Natural killer cell (primary cell): ENCODE results near the gene INPP4B. TPM values are rescaled to one million over a fixed set of nuclear protein-coding genes. Genes with fewer than 3 reads are reported as not detected.
"Not testable (repeated sequence)": the region's sequence is repeated elsewhere in the genome, so short reads cannot be mapped to it uniquely, and the experiment has no call there.

Experiments used
- ATAC-seq, 3 donors: fragments of 150-1000 bp in 2 of 3; fragments of 200-7000 bp in 1 of 3; cut with Tn5 transposase; 1 replicate in 1 of 3; 2 replicates in 2 of 3; pipeline ENCODE4 v1.10.0; 2021; ENCODE audit warnings: mild to moderate bottlenecking in 2 of 3, moderate library complexity in 2 of 3
- DNase-seq, 2 donors: peaks; one replicate each; pipeline versions ENCODE4 v3.0.0 to v3.0.0-alpha.2; 2013 to 2021; ENCODE audit warnings: mixed read lengths in 1 of 2
- H3K27ac ChIP-seq: one replicate; pipeline ENCODE4 v1.5.1; 2013; ENCODE audit warnings: mild to moderate bottlenecking, low read length
- H3K27me3 ChIP-seq: one replicate; pipeline ENCODE4 v1.6.1; 2013; ENCODE audit warnings: low read length; ENCODE audit not compliant: control insufficient read depth, insufficient read depth
- H3K36me3 ChIP-seq: one replicate; pipeline ENCODE4 v1.6.1; 2013; ENCODE audit warnings: low read length; ENCODE audit not compliant: control insufficient read depth, insufficient read depth
- H3K4me1 ChIP-seq: one replicate; pipeline ENCODE4 v1.6.1; 2013; ENCODE audit warnings: low read length; ENCODE audit not compliant: control insufficient read depth, insufficient read depth
- H3K4me3 ChIP-seq: one replicate; pipeline ENCODE4 v1.5.1; 2013; ENCODE audit warnings: low read length
- H3K9me3 ChIP-seq: one replicate; pipeline ENCODE4 v1.6.1; 2013; ENCODE audit warnings: low read length; ENCODE audit not compliant: control insufficient read depth, insufficient read depth
- H3K27ac Mint-ChIP-seq, 2 donors: one replicate each; pipeline ENCODE4 v1.8.0; 2022; ENCODE audit warnings: mild to moderate bottlenecking in 2 of 2, mixed read lengths in 2 of 2, moderate library complexity in 1 of 2
- H3K27me3 Mint-ChIP-seq, 2 donors: one replicate each; pipeline ENCODE4 v1.8.0; 2022; ENCODE audit warnings: low read depth in 2 of 2, mixed read lengths in 2 of 2
- H3K36me3 Mint-ChIP-seq: one replicate; pipeline ENCODE4 v1.8.0; 2022; ENCODE audit warnings: mixed read lengths
- H3K4me1 Mint-ChIP-seq, 2 donors: one replicate each; pipeline ENCODE4 v1.8.0; 2022; ENCODE audit warnings: mixed read lengths in 2 of 2
- H3K4me3 Mint-ChIP-seq: one replicate; pipeline ENCODE4 v1.8.0; 2022; ENCODE audit warnings: mild to moderate bottlenecking, moderate library complexity, mixed read lengths
- H3K9me3 Mint-ChIP-seq, 2 donors: one replicate each; pipeline ENCODE4 v1.8.0; 2022; ENCODE audit warnings: mixed read lengths in 2 of 2
- CTCF ChIP-seq: fragments of 200-600 bp; IDR thresholded peaks from one replicate; pipeline ENCODE4 v1.8.0; 2022; ENCODE audit warnings: antibody characterized with exemption
- WGBS: methylation state at CpG from one replicate; pipeline ENCODE4 v1.1.7; 2013; ENCODE audit warnings: missing lambda C conversion rate; ENCODE audit not compliant: insufficient coverage; 5-methylcytosine and 5-hydroxymethylcytosine counted together
- intact Hi-C: fragments of 100-400 bp; cut with micrococcal nuclease; formaldehyde crosslinking; loops from one replicate; pipeline ENCODE4 v1.14.2; 2022
- total RNA-seq, 4 donors: library from RNA; stranded (reverse); fragments of 120-200 nt in 1 of 4; gene quantifications; one replicate each; pipeline versions ENCODE4 v1.2.3 to v1.2.4, GENCODE V29; 2013 to 2022

Gene INPP4B
- total RNA-seq, 3 donors from 2014 or later (not counting 1 experiment from before 2014, with no cell fraction given), result 2.4 to 6.2 (median 4.5) TPM

- Histone ChIP-seq H3K27me3 (no peaks in the 10 kb centered on the region), H3K9me3 (no peaks in the 10 kb centered on the region), H3K36me3 (no peaks in the 10 kb centered on the region), H3K27ac (no peak overlapping the region), H3K4me3 (peak overlapping the region; percentile 59), H3K4me1 (peaks cover 22% of the 10 kb centered on the region)
- no peak for TF ChIP-seq CTCF
- Mint-ChIP-seq H3K4me1 (peaks cover 28 to 29% of the 10 kb centered on the region in 2 donors), H3K36me3 (no peaks in the 10 kb centered on the region), H3K9me3 (no peaks in the 10 kb centered on the region), H3K4me3 (peak overlapping the region; percentile 59), H3K27me3 (peaks cover 0 to 3% of the 10 kb centered on the region in 2 donors), H3K27ac (no peak overlapping the region)
- 31% methylated on average over 3 of the region's 3 CpGs for WGBS
- intact Hi-C loops, result no loop called here
- peak in 1 of 2 donors; percentile 33 for DNase-seq
- no peak for ATAC-seq
These were observed 441.9 kb downstream of the INPP4B start for GRCh38 chr4:142404191-142404611.

- ATAC-seq (no peak), DNase-seq (peak in 1 of 2 donors; percentile 39)
- no peak for TF ChIP-seq CTCF
- peak overlapping the region; percentile 35 for H3K4me3 Mint-ChIP-seq
- intact Hi-C loops, result no loop called here
- H3K27me3 Mint-ChIP-seq, result peaks cover 0 to 3% of the 10 kb centered on the region in 2 donors
- WGBS, result 86% methylated on average over 2 of the region's 2 CpGs
- H3K4me3 ChIP-seq, result peak overlapping the region; percentile 14
- no peaks in the 10 kb centered on the region for H3K9me3 Mint-ChIP-seq
- no peaks in the 10 kb centered on the region for H3K36me3 Mint-ChIP-seq
- no peak overlapping the region for H3K27ac ChIP-seq
- no peaks in the 10 kb centered on the region for H3K9me3 ChIP-seq
- H3K36me3 ChIP-seq, result no peaks in the 10 kb centered on the region
- H3K27me3 ChIP-seq, result no peaks in the 10 kb centered on the region
- peaks cover 22% of the 10 kb centered on the region for H3K4me1 ChIP-seq
- H3K27ac Mint-ChIP-seq, result peak overlapping the region in 1 of 2 donors; percentile 35
- H3K4me1 Mint-ChIP-seq, result peaks cover 28 to 29% of the 10 kb centered on the region in 2 donors
These were observed 443.2 kb downstream of the INPP4B start for GRCh38 chr4:142402900-142403299.

GRCh38 chr4:142402156-142402555 lies 443.9 kb downstream of the INPP4B start:
- H3K4me3 ChIP-seq, result no peak overlapping the region
- ATAC-seq, result no peak
- Mint-ChIP-seq H3K27ac (peak overlapping the region in 1 of 2 donors; percentile 35), H3K9me3 (no peaks in the 10 kb centered on the region), H3K36me3 (no peaks in the 10 kb centered on the region), H3K4me3 (peak overlapping the region; percentile 57), H3K27me3 (peaks cover 0 to 3% of the 10 kb centered on the region in 2 donors), H3K4me1 (peaks cover 23 to 25% of the 10 kb centered on the region in 2 donors)
- no peak overlapping the region for H3K27ac ChIP-seq
- intact Hi-C loops, result no loop called here
- H3K4me1 ChIP-seq, result peaks cover 20% of the 10 kb centered on the region
- DNase-seq, result no peak
- no peaks in the 10 kb centered on the region for H3K27me3 ChIP-seq
- no peaks in the 10 kb centered on the region for H3K36me3 ChIP-seq
- no peak for TF ChIP-seq CTCF
- no peaks in the 10 kb centered on the region for H3K9me3 ChIP-seq
- 82% methylated on average over 2 of the region's 2 CpGs for WGBS

GRCh38 chr4:142397364-142397991 lies 448.6 kb downstream of the INPP4B start:
- H3K4me1 Mint-ChIP-seq, DNase-seq, H3K9me3 ChIP-seq, H3K36me3 ChIP-seq, H3K27ac Mint-ChIP-seq, intact Hi-C loops, H3K4me1 ChIP-seq, H3K27me3 Mint-ChIP-seq, H3K27ac ChIP-seq, H3K27me3 ChIP-seq, ATAC-seq, H3K4me3 ChIP-seq, H3K9me3 Mint-ChIP-seq, H3K36me3 Mint-ChIP-seq, H3K4me3 Mint-ChIP-seq: not testable (repeated sequence)
- 91% methylated on average over 13 of the region's 16 CpGs for WGBS
